Breast epithelium (tissue), 4 donors: ENCODE results near the gene WDR90. TPM values are rescaled to one million over a fixed set of nuclear protein-coding genes. Genes with fewer than 3 reads are reported as not detected.

Experiments
- DNase-seq, 2 donors: peaks; one replicate each; pipeline ENCODE4 v3.0.0-alpha.2; 2019; ENCODE audit warnings: low spot score in 2 of 2
- H3K27ac ChIP-seq, 2 donors: fragments of 200-600 bp; sonication (generic) in 1 of 2; one replicate each; pipeline ENCODE4 v1.5.1; 2016 to 2019; ENCODE audit warnings: mild to moderate bottlenecking in 1 of 2
- H3K27me3 ChIP-seq, 2 donors: fragments of 200-600 bp; sonication (generic) in 1 of 2; one replicate each; pipeline versions ENCODE4 v1.5.1 to v1.6.0; 2017 to 2019; ENCODE audit warnings: control low read depth in 1 of 2, mild to moderate bottlenecking in 1 of 2
- H3K36me3 ChIP-seq: fragments of 200-600 bp; one replicate; pipeline ENCODE4 v1.5.1; 2019
- H3K4me1 ChIP-seq, 2 donors: fragments of 200-600 bp; sonication (generic); one replicate each; pipeline ENCODE4 v1.5.1; 2016 to 2019; ENCODE audit warnings: control low read depth in 1 of 2
- H3K4me3 ChIP-seq, 3 donors: fragments of 200-600 bp; sonication (generic); 1 replicate in 2 of 3; 2 replicates in 1 of 3; pipeline ENCODE4 v1.5.1; 2016 to 2019; ENCODE audit warnings: mild to moderate bottlenecking in 3 of 3, moderate library complexity in 2 of 3
- H3K9me3 ChIP-seq, 2 donors: fragments of 200-600 bp; sonication (generic) in 1 of 2; one replicate each; pipeline ENCODE4 v1.5.1; 2016 to 2019; ENCODE audit warnings: control low read depth in 1 of 2
- CTCF ChIP-seq, 3 donors: fragments of 450-650 bp; IDR thresholded peaks; one replicate each; pipeline ENCODE4 v1.5.1; 2016 to 2017; ENCODE audit warnings: antibody characterized with exemption in 3 of 3, mild to moderate bottlenecking in 3 of 3, moderate library complexity in 3 of 3
- POLR2A ChIP-seq: fragments of 450-650 bp; IDR thresholded peaks from one replicate; pipeline ENCODE4 v1.6.1; 2016; ENCODE audit warnings: antibody characterized with exemption, mild to moderate bottlenecking, moderate library complexity
- POLR2AphosphoS5 ChIP-seq, 3 donors: sonication (generic); formaldehyde crosslinking; IDR thresholded peaks; one replicate each; pipeline ENCODE4 v1.6.1; 2017; ENCODE audit warnings: antibody characterized with exemption in 3 of 3
- intact Hi-C: fragments of 100-400 bp; cut with DNase I; formaldehyde crosslinking; loops from one replicate; pipeline ENCODE4 v1.15.1; 2023; ENCODE audit warnings: low total_unique reads
- total RNA-seq, 3 donors: library from RNA; depleted of rRNA; stranded (reverse); fragments of >200 nt; gene quantifications; one replicate each; pipeline ENCODE4 v1.1.0, GENCODE V29; 2016

The WDR90 gene
- total RNA-seq, 3 donors from 2014 or later: 9.6 to 26.9 (median 22.7) TPM

DNA sequence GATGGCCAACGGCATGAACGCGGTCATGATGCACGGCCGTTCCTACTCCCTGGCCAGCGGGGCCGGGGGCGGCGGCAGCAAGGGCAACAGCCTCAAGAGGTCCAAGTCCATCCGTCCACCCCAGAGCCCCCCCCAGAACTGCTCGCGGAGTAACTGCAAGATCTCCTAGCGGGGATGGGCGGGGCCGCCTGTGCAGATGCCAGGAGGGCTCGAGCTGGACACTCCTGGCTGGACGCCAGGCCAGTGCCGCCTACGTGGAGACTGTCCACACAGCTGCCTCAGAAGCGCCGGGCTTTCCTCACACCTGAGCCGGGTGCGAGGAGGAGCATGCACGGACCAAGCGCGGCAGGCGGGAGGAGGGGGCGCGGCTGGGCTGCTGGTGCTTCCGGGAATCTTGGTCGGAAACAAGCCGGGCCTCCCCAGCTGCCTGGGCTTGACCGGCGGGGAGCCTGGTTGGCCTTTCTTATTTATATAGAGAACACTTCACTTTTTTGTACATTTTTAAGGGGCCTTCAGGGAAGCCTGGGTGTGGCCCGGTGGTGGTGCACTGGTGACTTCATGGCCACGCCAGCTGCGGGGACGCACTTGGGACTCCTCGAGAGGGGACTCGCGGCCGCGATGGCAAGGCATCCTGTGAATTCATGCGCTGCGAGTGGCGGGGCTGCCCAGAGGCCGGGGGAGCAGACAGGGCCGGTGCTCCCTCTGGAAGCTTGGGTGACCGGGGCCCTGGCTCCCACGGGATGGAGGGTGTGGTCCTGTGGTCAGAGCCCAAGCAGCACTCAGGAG is 21.5 kb upstream of the WDR90 start:
- H3K4me3 ChIP-seq: no peak overlapping the region
- no peak overlapping the region for H3K27ac ChIP-seq
- H3K36me3 ChIP-seq: no peaks in the 10 kb centered on the region
- no peaks in the 10 kb centered on the region for H3K27me3 ChIP-seq
- intact Hi-C loops: no loop called here
- TF ChIP-seq POLR2A (no peak), POLR2AphosphoS5 (IDR thresholded peaks at IDR 0.05) (no peak), CTCF (IDR thresholded peaks at IDR 0.05) (no peak)
- peaks cover 8 to 16% of the 10 kb centered on the region in 2 donors for H3K4me1 ChIP-seq
- no peaks in the 10 kb centered on the region for H3K9me3 ChIP-seq
- DNase-seq: no peak

DNA sequence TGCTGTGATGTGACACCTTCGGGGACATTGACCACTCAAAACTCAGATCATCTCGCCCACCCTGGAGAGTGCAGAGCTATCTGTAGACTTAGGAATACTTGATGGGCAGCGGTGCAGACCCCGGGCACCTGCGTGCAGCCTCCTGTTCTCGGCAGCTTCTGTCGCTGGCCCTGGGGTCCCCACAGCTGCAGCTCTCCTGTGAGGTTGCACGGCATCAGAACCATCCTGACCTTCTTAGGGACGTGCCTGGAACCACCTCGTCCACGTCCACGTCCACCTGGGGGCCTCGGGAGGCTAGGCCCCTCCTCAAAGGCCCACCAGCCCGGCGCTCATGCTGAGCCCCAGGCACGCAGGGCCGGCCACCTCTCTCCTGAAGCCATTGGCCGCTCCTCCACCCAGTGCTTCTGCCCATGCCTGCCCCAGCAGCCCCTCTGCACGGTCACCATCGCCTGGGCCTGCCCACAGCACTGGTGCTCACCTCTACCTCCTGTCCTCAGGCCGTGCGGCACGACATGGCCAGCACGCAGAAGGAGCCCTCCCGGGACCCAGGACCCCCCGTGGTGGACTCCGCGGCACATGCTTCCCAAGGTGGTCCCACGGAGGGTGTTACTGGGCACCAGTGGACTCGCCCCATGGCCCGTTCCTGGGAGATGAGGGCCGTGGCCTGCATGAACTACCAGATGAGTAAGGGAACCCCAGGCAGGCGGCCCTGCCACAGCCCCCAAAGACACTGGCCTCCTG is 20.7 kb upstream of the WDR90 start:
- DNase-seq: no peak
- H3K36me3 ChIP-seq: no peaks in the 10 kb centered on the region
- TF ChIP-seq CTCF (IDR thresholded peaks at IDR 0.05) (no peak), POLR2A (no peak), POLR2AphosphoS5 (IDR thresholded peaks at IDR 0.05) (no peak)

DNA sequence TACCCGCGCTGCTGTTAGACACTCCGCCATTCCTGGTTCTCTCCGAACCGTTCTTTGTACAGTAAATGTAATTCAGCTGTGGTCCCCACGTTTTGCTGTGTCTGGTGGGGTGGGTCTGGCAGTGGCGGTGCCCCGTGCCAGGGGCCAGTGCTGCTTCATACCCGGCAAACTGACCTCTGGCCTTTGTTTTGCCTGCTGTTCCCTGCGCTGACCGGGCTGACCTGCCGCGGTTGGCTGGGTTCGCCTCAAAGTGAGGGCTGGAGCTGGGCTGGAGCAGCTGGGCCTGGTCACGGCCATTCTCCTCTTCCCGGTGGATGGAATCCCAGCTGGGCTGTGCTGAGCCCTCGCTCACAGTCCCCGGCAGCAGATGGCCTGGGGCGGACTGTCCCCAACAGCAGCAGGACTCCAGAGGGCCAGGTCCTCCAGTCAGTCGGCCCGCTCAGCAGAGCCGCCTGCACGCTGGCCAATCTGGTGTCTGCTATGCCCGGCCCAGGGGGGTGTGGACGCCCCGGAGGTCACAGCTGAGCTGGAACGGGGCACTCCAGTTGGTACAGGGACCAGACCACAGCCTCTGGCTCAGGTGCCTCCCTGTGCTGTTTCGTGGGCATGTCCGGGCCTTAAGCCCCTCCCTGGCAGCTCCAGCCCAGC is 19.9 kb upstream of the WDR90 start:
- intact Hi-C loops: no loop called here
- Histone ChIP-seq H3K27ac (peak overlapping the region in 1 of 2 donors; percentile 7), H3K4me3 (no peak overlapping the region), H3K36me3 (no peaks in the 10 kb centered on the region), H3K4me1 (peaks cover 8 to 16% of the 10 kb centered on the region in 2 donors), H3K9me3 (no peaks in the 10 kb centered on the region), H3K27me3 (no peaks in the 10 kb centered on the region)
- no peak for DNase-seq
- TF ChIP-seq CTCF (IDR thresholded peaks at IDR 0.05) (no peak), POLR2AphosphoS5 (IDR thresholded peaks at IDR 0.05) (no peak), POLR2A (no peak)

More for the DNA sequence above, 20.7 kb upstream of the WDR90 start:
- peaks cover 8 to 16% of the 10 kb centered on the region in 2 donors for H3K4me1 ChIP-seq
- H3K27me3 ChIP-seq: no peaks in the 10 kb centered on the region
- no peak overlapping the region for H3K4me3 ChIP-seq
- intact Hi-C loops: no loop called here
- no peak overlapping the region for H3K27ac ChIP-seq
- no peaks in the 10 kb centered on the region for H3K9me3 ChIP-seq

DNA sequence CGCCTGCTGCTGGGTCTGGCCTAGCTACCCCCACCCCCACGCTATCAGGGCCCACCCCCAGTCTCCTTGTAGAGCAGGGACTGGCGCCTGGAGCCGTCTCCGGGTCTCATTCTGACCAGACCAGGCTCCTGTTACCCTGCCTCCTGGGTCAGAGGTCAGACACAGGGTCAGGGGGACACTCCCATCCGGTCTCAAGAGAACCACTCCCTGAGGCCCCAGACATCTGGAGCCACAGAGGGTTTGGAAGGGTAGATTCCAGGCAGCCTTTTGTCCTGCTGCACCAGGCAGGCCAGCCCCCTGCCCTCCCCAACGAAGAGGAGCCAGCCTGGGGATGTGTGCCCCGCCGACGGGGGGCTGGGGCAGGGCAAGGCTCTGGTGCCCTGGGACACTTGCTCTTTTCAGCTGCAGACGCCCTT is 19.3 kb upstream of the WDR90 start:
- no peaks in the 10 kb centered on the region for H3K36me3 ChIP-seq
- TF ChIP-seq POLR2A (no peak), CTCF (IDR thresholded peaks at IDR 0.05) (no peak), POLR2AphosphoS5 (IDR thresholded peaks at IDR 0.05) (no peak)
- peak overlapping the region in 1 of 2 donors; percentile 7 for H3K27ac ChIP-seq
- no peak overlapping the region for H3K4me3 ChIP-seq
- intact Hi-C loops: no loop called here
- H3K27me3 ChIP-seq: no peaks in the 10 kb centered on the region
- H3K4me1 ChIP-seq: peaks cover 8 to 16% of the 10 kb centered on the region in 2 donors
- DNase-seq: no peak
- H3K9me3 ChIP-seq: no peaks in the 10 kb centered on the region
